ENCODE measurements around the gene SMPD3. TPM values are rescaled to one million over a fixed set of nuclear protein-coding genes. Genes with fewer than 3 reads are reported as not detected.

The SMPD3 gene
- total RNA-seq, 2 donors from 2014 or later = 1.3 to 2.2 TPM

GRCh38 chr16:68328860-68329390 lies 119.4 kb downstream of the SMPD3 start:
- no peak for ATAC-seq
- no peak for DNase-seq
- intact Hi-C loops (cut with DNase I) = loop anchor here (1.0 to 5.0 kb wide), 3 partner anchors 67 to 88 kb away; partner anchors contain the start of gene SLC7A6 (in 1 of the 2)

- DNase-seq = peak; percentile 79
- peak; percentile 91 to 93 for ATAC-seq
- intact Hi-C loops (cut with DNase I) = loop anchor here (1.0 to 5.0 kb wide), 3 partner anchors 66 to 88 kb away; partner anchors contain the start of gene SLC7A6 (in 1 of the 2)
Observed at GRCh38 chr16:68328151-68328859, 120.0 kb downstream of the SMPD3 start.

GRCh38 chr16:68324780-68325357 lies 123.4 kb downstream of the SMPD3 start:
- intact Hi-C loops (cut with DNase I) = loop anchor here in 1 of 2 donors (5.0 kb wide), 1 partner anchor 63 kb away; the partner anchor contains the start of gene SLC7A6
- no peak for ATAC-seq
- DNase-seq = no peak

GRCh38 chr16:68324336-68324735 lies 124.0 kb downstream of the SMPD3 start:
- DNase-seq = no peak
- no peak for ATAC-seq
- intact Hi-C loops (cut with DNase I) = no loop called here

GRCh38 chr16:68319185-68319908 lies 129.0 kb downstream of the SMPD3 start:
- no peak for DNase-seq
- no peak for ATAC-seq
- intact Hi-C loops (cut with DNase I) = no loop called here

- DNase-seq (no peak), ATAC-seq (no peak)
- intact Hi-C loops (cut with DNase I) = loop anchor here (5.0 kb wide), 2 partner anchors 46 to 51 kb away; partner anchors contain the start of gene SLC7A6 (in 1 of the 2)
Observed at GRCh38 chr16:68313116-68313515, 135.2 kb downstream of the SMPD3 start.

GRCh38 chr16:68310774-68311511 lies 137.4 kb downstream of the SMPD3 start, which contains the start of the genes PRMT7 and SLC7A6OS:
PRMT7 (plus strand) TSS chr16:68311019; CDS start chr16:68315980, 4,961 bp downstream.
SLC7A6OS (minus strand) TSS chr16:68310946; CDS start chr16:68310926, 20 bp downstream.
- DNase-seq = peak; percentile 93
- intact Hi-C loops (cut with DNase I) = loop anchor here (5.0 kb wide), 2 partner anchors 44 to 49 kb away; partner anchors contain the start of gene SLC7A6 (in 1 of the 2)
- ATAC-seq = peak; percentile 100

- DNase-seq (peak; percentile 44), ATAC-seq (peak; percentile 41 to 53)
- intact Hi-C loops (cut with DNase I) = loop anchor here (5.0 kb wide), 2 partner anchors 43 to 48 kb away; partner anchors contain the start of gene SLC7A6 (in 1 of the 2)
Observed at GRCh38 chr16:68310437-68310773, 137.9 kb downstream of the SMPD3 start.

- ATAC-seq (no peak), DNase-seq (no peak)
- intact Hi-C loops (cut with DNase I) = loop anchor here (5.0 kb wide), 2 partner anchors 42 to 47 kb away; partner anchors contain the start of gene SLC7A6 (in 1 of the 2)
Observed at GRCh38 chr16:68309799-68310198, 138.5 kb downstream of the SMPD3 start.

Other genes with a start within 250 kb of the SMPD3 start
- gene ESRP2, start 212.4 kb downstream of the SMPD3 start, total RNA-seq = under 1 TPM; 0.32 to 0.42 TPM
- gene PLA2G15, start 203.1 kb downstream of the SMPD3 start, total RNA-seq = 10 to 100 TPM; 20.5 to 27.4 TPM
- 10 to 100 TPM; 33.0 to 51.6 TPM for gene SLC7A6, start 184.0 kb downstream of the SMPD3 start, total RNA-seq
- 10 to 100 TPM; 10.2 to 10.7 TPM for gene SLC7A6OS, start 137.6 kb downstream of the SMPD3 start, total RNA-seq
- gene PRMT7, start 137.5 kb downstream of the SMPD3 start, total RNA-seq = 10 to 100 TPM; 24.3 to 24.9 TPM
- 10 to 100 TPM; 10.5 to 13.2 TPM for gene ZFP90, start 90.8 kb upstream of the SMPD3 start, total RNA-seq
- gene CDH3, start 196.8 kb upstream of the SMPD3 start, total RNA-seq = under 1 TPM; 0.32 to 0.68 TPM

Data from left cardiac atrium (tissue), 4 donors.